ENCODE data around the gene SMIM38. TPM values are rescaled to one million over a fixed set of nuclear protein-coding genes. Genes with fewer than 3 reads are reported as not detected.

Gene SMIM38
- total RNA-seq, 1 experiment from 2014 or later = 0.33 TPM

- Mint-ChIP-seq H3K27me3 (ENCODE audit: unreplicated experiment) (no peaks in the 10 kb centered on the region), H3K4me3 (ENCODE audit: low read depth, unreplicated experiment) (peak overlapping the region; percentile 53), H3K9me3 (ENCODE audit: low read depth, unreplicated experiment) (peaks cover under 1% of the 10 kb centered on the region), H3K36me3 (ENCODE audit: insufficient read depth, unreplicated experiment) (peaks cover 16% of the 10 kb centered on the region), H3K27ac (ENCODE audit: unreplicated experiment) (peak overlapping the region; percentile 93), H3K4me1 (ENCODE audit: low read depth, unreplicated experiment) (peaks cover 20% of the 10 kb centered on the region)
- TSS peak; percentile 88 for BruUV-seq (replicated peaks)
- intact Hi-C loops (cut with micrococcal nuclease; ENCODE audit: unreplicated experiment) = loop anchor here (1.0 kb wide), 1 partner anchor 173 kb away; no protein-coding TSS in a partner anchor
- DNase-seq = peak; percentile 53
- CTCF ChIA-PET = interaction anchor here (0.8 to 1.6 kb wide), 6 partner anchors 8 to 175 kb away, joined by 4 to 17 read pairs (median 6); no protein-coding TSS in a partner anchor
- TF ChIP-seq CTCF (IDR thresholded peaks at IDR 0.05; ENCODE audit: unreplicated experiment) = no peak
Measured at GRCh38 chr11:69123593-69124545, 31.9 kb upstream of the SMIM38 start.

- BruUV-seq (replicated peaks) = no TSS peak
- H3K27ac Mint-ChIP-seq (ENCODE audit: unreplicated experiment) = no peak overlapping the region
- no peak for TF ChIP-seq CTCF (IDR thresholded peaks at IDR 0.05; ENCODE audit: unreplicated experiment)
- H3K4me3 Mint-ChIP-seq (ENCODE audit: low read depth, unreplicated experiment) = no peak overlapping the region
- intact Hi-C loops (cut with micrococcal nuclease; ENCODE audit: unreplicated experiment) = no loop called here
- peaks cover 13% of the 10 kb centered on the region for H3K36me3 Mint-ChIP-seq (ENCODE audit: insufficient read depth, unreplicated experiment)
- no peaks in the 10 kb centered on the region for H3K27me3 Mint-ChIP-seq (ENCODE audit: unreplicated experiment)
- CTCF ChIA-PET = no interaction called here
- no peak for DNase-seq
- peaks cover 4% of the 10 kb centered on the region for H3K9me3 Mint-ChIP-seq (ENCODE audit: low read depth, unreplicated experiment)
- H3K4me1 Mint-ChIP-seq (ENCODE audit: low read depth, unreplicated experiment) = peaks cover 29% of the 10 kb centered on the region
Measured at GRCh38 chr11:69125861-69126260, 29.9 kb upstream of the SMIM38 start.

GRCh38 chr11:69126286-69126685, 29.4 kb upstream of the SMIM38 start:
- no peak for DNase-seq
- BruUV-seq (replicated peaks) = no TSS peak
- H3K27ac Mint-ChIP-seq (ENCODE audit: unreplicated experiment) = no peak overlapping the region
- no peaks in the 10 kb centered on the region for H3K27me3 Mint-ChIP-seq (ENCODE audit: unreplicated experiment)
- CTCF ChIA-PET = no interaction called here
- peaks cover 13% of the 10 kb centered on the region for H3K36me3 Mint-ChIP-seq (ENCODE audit: insufficient read depth, unreplicated experiment)
- intact Hi-C loops (cut with micrococcal nuclease; ENCODE audit: unreplicated experiment) = no loop called here
- TF ChIP-seq CTCF (IDR thresholded peaks at IDR 0.05; ENCODE audit: unreplicated experiment) = no peak
- H3K4me1 Mint-ChIP-seq (ENCODE audit: low read depth, unreplicated experiment) = peaks cover 25% of the 10 kb centered on the region
- peaks cover 4% of the 10 kb centered on the region for H3K9me3 Mint-ChIP-seq (ENCODE audit: low read depth, unreplicated experiment)
- H3K4me3 Mint-ChIP-seq (ENCODE audit: low read depth, unreplicated experiment) = no peak overlapping the region

- no peak for TF ChIP-seq CTCF (IDR thresholded peaks at IDR 0.05; ENCODE audit: unreplicated experiment)
- Mint-ChIP-seq H3K27me3 (ENCODE audit: unreplicated experiment) (no peaks in the 10 kb centered on the region), H3K4me1 (ENCODE audit: low read depth, unreplicated experiment) (peaks cover 16% of the 10 kb centered on the region), H3K9me3 (ENCODE audit: low read depth, unreplicated experiment) (peaks cover 4% of the 10 kb centered on the region), H3K4me3 (ENCODE audit: low read depth, unreplicated experiment) (no peak overlapping the region), H3K27ac (ENCODE audit: unreplicated experiment) (no peak overlapping the region), H3K36me3 (ENCODE audit: insufficient read depth, unreplicated experiment) (peaks cover 13% of the 10 kb centered on the region)
- no TSS peak for BruUV-seq (replicated peaks)
- CTCF ChIA-PET = interaction anchor here (0.6 kb wide), 1 partner anchor 23 kb away, joined by 5 read pairs; no protein-coding TSS in a partner anchor
- DNase-seq = no peak
- intact Hi-C loops (cut with micrococcal nuclease; ENCODE audit: unreplicated experiment) = no loop called here
Measured at GRCh38 chr11:69127081-69127850, 28.5 kb upstream of the SMIM38 start.
